ENCODE results near the gene ATP8A1. TPM values are rescaled to one million over a fixed set of nuclear protein-coding genes. Genes with fewer than 3 reads are reported as not detected.

The ATP8A1 gene
- total and polyA plus RNA-seq, 2 of the 8 experiments (the other 6 are each of a cell fraction or from before 2014, with no cell fraction given): 3.7 to 14.9 TPM

- no peak for TF ChIP-seq SP2 (IDR thresholded peaks at IDR 0.05; ENCODE audit: low read length)
- TF ChIP-seq KDM4A (IDR thresholded peaks at IDR 0.05; ENCODE audit: low read depth, low read length, severe bottlenecking): no peak
Measured at GRCh38 chr4:42649870-42650269, 7.0 kb downstream of the ATP8A1 start (continued).
